HepG2 (cell line): ENCODE data around the gene STX12. TPM values are rescaled to one million over a fixed set of nuclear protein-coding genes. Genes with fewer than 3 reads are reported as not detected.

Source experiments
- DMTF1 ChIP-seq: sonication (generic); formaldehyde crosslinking; IDR thresholded peaks from 2 replicates; pipeline ENCODE4 v1.4.0; 2020; ENCODE audit warnings: mild to moderate bottlenecking, missing genetic modification reagents
- FOSL1 ChIP-seq: sonication (generic); formaldehyde crosslinking; IDR thresholded peaks from 2 replicates; pipeline ENCODE4 v1.9.0; 2021; ENCODE audit warnings: missing genetic modification reagents, borderline replicate concordance
- HNF4A ChIP-seq: sonication (generic); formaldehyde crosslinking; IDR thresholded peaks from 2 replicates; pipeline ENCODE4 v1.4.0; 2020; ENCODE audit warnings: missing genetic modification reagents
- KMT2B ChIP-seq: IDR thresholded peaks from 2 replicates; pipeline ENCODE4 v1.6.1; 2016; ENCODE audit warnings: missing genetic modification reagents, missing compliant biosample characterization
- PHF20 ChIP-seq: sonication (generic); formaldehyde crosslinking; IDR thresholded peaks from 2 replicates; pipeline ENCODE4 v1.5.0; 2020; ENCODE audit warnings: mild to moderate bottlenecking, missing genetic modification reagents
- POGZ ChIP-seq: sonication (generic); formaldehyde crosslinking; IDR thresholded peaks from 2 replicates; pipeline ENCODE4 v1.4.0; 2020; ENCODE audit warnings: mild to moderate bottlenecking, missing genetic modification reagents
- RAD51 ChIP-seq: fragments of 450-650 bp; IDR thresholded peaks from 2 replicates; pipeline ENCODE4 v1.6.1; 2016; ENCODE audit warnings: borderline replicate concordance
- TARDBP ChIP-seq: sonication (generic); formaldehyde crosslinking; IDR thresholded peaks from 2 replicates; pipeline ENCODE4 v1.8.0; 2022; ENCODE audit warnings: mild to moderate bottlenecking, missing genetic modification reagents
- U2AF1 ChIP-seq: fragments of 200-400 bp; formaldehyde crosslinking; optimal IDR thresholded peaks from 2 replicates; pipeline ENCODE3; 2017; ENCODE audit warnings: mild to moderate bottlenecking, low read depth, low read length
- ZBTB43 ChIP-seq: sonication (generic); formaldehyde crosslinking; conservative IDR thresholded peaks from 2 replicates; pipeline ENCODE4 v1.4.0; 2020; ENCODE audit warnings: missing genetic modification reagents
- ZC3H13 ChIP-seq: sonication (generic); formaldehyde crosslinking; IDR thresholded peaks from 2 replicates; pipeline ENCODE4 v1.8.1; 2023; ENCODE audit warnings: mild to moderate bottlenecking, missing genetic modification reagents, moderate library complexity
- ZFAT ChIP-seq: sonication (generic); formaldehyde crosslinking; conservative IDR thresholded peaks from 2 replicates; pipeline ENCODE4 v1.8.1; 2023; ENCODE audit warnings: missing genetic modification reagents, inconsistent platforms
- ZNF101 ChIP-seq: sonication (generic); formaldehyde crosslinking; IDR thresholded peaks from 2 replicates; pipeline ENCODE4 v1.4.0; 2020; ENCODE audit warnings: mild to moderate bottlenecking, low read depth, missing genetic modification reagents, borderline replicate concordance
- ZNF276 ChIP-seq: sonication (generic); formaldehyde crosslinking; IDR thresholded peaks from 2 replicates; pipeline ENCODE4 v1.4.0; 2020; ENCODE audit warnings: mild to moderate bottlenecking, low read depth, missing genetic modification reagents
- ZNF414 ChIP-seq: sonication (generic); formaldehyde crosslinking; IDR thresholded peaks from 2 replicates; pipeline ENCODE4 v1.5.0; 2020; ENCODE audit warnings: missing genetic modification reagents
- ZNF552 ChIP-seq: sonication (generic); formaldehyde crosslinking; IDR thresholded peaks from 2 replicates; pipeline ENCODE4 v1.9.0; 2022; ENCODE audit warnings: missing genetic modification reagents, mild to moderate bottlenecking, borderline replicate concordance
- ZNF720 ChIP-seq: sonication (generic); formaldehyde crosslinking; IDR thresholded peaks from 2 replicates; pipeline ENCODE4 v1.4.0; 2020; ENCODE audit warnings: missing genetic modification reagents
- ZNF784 ChIP-seq: sonication (generic); formaldehyde crosslinking; IDR thresholded peaks from 2 replicates; pipeline ENCODE4 v1.5.1; 2020; ENCODE audit warnings: missing genetic modification reagents, mild to moderate bottlenecking, borderline replicate concordance
- ZNF879 ChIP-seq: sonication (generic); formaldehyde crosslinking; IDR thresholded peaks from 2 replicates; pipeline ENCODE4 v1.8.1; 2023; ENCODE audit warnings: missing genetic modification reagents
- ZSCAN29 ChIP-seq: sonication (generic); formaldehyde crosslinking; conservative IDR thresholded peaks from 2 replicates; pipeline ENCODE4 v1.4.0; 2020; ENCODE audit warnings: mild to moderate bottlenecking, missing genetic modification reagents
- polyA plus RNA-seq, 8 experiments: library from polyadenylated mRNA; depleted of rRNA in 3 of 8; stranded (reverse) in 7 of 8; unstranded in 1 of 8; fragments of >200 nt; fragmentation: Illumina TruSeq in 4 of 8; extraction: Trizol in 4 of 8; gene quantifications; 2 replicates each; pipeline versions ENCODE4 v1.2.1 to v1.2.3, GENCODE V29; 2011 to 2016; ENCODE audit warnings: low read depth in 4 of 8, missing spikeins in 1 of 8, mixed read lengths in 1 of 8; ENCODE audit not compliant: insufficient read depth in 1 of 8
- total RNA-seq, 5 experiments: library from RNA; depleted of rRNA; stranded (reverse); fragments of >200 nt; fragmentation: Illumina TruSeq; extraction: Trizol; gene quantifications; 2 replicates each; pipeline ENCODE4 v1.2.3, GENCODE V29; 2016; ENCODE audit warnings: low read depth in 1 of 5

STX12 gene
- total and polyA plus RNA-seq, 2 of the 13 experiments (the other 11 are each of a cell fraction or from before 2014, with no cell fraction given) = 9.0 to 19.7 TPM

- TF ChIP-seq ZC3H13 = peak; percentile 52; the same call in 1 of the 2 replicates
- no peak for TF ChIP-seq ZNF720 (CRISPR knock-in tag)
- TF ChIP-seq ZFAT (CRISPR knock-in tag) = peak; percentile 47; the same call in 1 of the 2 replicates
- no peak for TF ChIP-seq DMTF1 (CRISPR knock-in tag)
- peak; percentile 57; the same call in 1 of the 2 replicates for TF ChIP-seq ZNF879 (CRISPR knock-in tag)
- 0 out of 2 replicates have a peak, but pooled peaks have one; percentile 2 for TF ChIP-seq ZNF414 (CRISPR knock-in tag)
- 0 out of 2 replicates have a peak, but pooled peaks have one; percentile 65 for TF ChIP-seq ZNF276 (CRISPR knock-in tag)
- 0 out of 2 replicates have a peak, but pooled peaks have one; percentile 54 for TF ChIP-seq ZNF552 (CRISPR knock-in tag)
- TF ChIP-seq TARDBP (CRISPR knock-in tag) = peak; percentile 76; the same call in 1 of the 2 replicates
- TF ChIP-seq U2AF1 = no peak
- TF ChIP-seq KMT2B (CRISPR knock-in tag) = peak; percentile 70; the same call in 1 of the 2 replicates
- TF ChIP-seq PHF20 (CRISPR knock-in tag) = peak; percentile 46; the same call in 1 of the 2 replicates
- TF ChIP-seq ZNF101 (CRISPR knock-in tag) = no peak
- TF ChIP-seq ZNF784 (CRISPR knock-in tag) = 0 out of 2 replicates have a peak, but pooled peaks have one; percentile 33
- TF ChIP-seq FOSL1 (CRISPR knock-in tag) = no peak
- peak; percentile 39; the same call in 1 of the 2 replicates for TF ChIP-seq HNF4A (CRISPR knock-in tag)
- TF ChIP-seq ZSCAN29 (CRISPR knock-in tag) = peak; percentile 68; the same call in 1 of the 2 replicates
- TF ChIP-seq ZBTB43 = peak; percentile 55; the same call in 1 of the 2 replicates
- TF ChIP-seq POGZ (CRISPR knock-in tag) = peak; percentile 81
- TF ChIP-seq RAD51 = peak; percentile 12; the same call in 1 of the 2 replicates
Measured at GRCh38 chr1:27725374-27726172, 47.4 kb upstream of the STX12 start, which contains the start of gene FAM76A (continued).
